Activated CD4-positive, CD25-positive, alpha-beta regulatory T cell treated with anti-CD3 and anti-CD28 coated beads, Interleukin-2, amount 50 U/mL, for 72 hours (primary cell): ENCODE data around the gene ARSB.
A peak's percentile ranks its signal among the peaks of the same experiment; 100 is the strongest.

ENCODE experiments used
- DNase-seq: peaks from one replicate; pipeline ENCODE4 v3.0.0; 2021

The ARSB gene

GRCh38 chr5:78985116-78985724 lies at the start of gene ARSB:
Gene ARSB (minus strand): TSS chr5:78985310. CDS start chr5:78985248, 62 bp downstream.
- DNase-seq: peak; percentile 68

DNA sequence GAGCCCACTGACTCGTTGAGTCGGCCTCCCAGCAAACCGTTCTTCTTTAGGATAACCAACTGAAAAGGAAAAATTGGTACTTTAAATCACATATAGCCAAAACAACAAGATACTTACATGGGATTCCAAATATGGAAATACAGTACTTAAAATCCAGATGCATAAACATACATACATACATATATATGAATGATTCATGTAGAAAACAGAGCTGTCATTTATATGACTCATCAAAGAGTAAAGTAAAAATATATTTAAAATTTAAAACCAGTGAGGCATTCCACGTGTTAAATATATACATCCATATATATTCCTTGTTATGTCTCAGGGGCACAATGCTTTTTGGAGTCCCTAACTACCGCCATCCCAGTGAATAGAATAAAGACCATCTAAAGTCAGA lies 47.7 kb upstream of the ARSB start:
- DNase-seq: no peak

DNA sequence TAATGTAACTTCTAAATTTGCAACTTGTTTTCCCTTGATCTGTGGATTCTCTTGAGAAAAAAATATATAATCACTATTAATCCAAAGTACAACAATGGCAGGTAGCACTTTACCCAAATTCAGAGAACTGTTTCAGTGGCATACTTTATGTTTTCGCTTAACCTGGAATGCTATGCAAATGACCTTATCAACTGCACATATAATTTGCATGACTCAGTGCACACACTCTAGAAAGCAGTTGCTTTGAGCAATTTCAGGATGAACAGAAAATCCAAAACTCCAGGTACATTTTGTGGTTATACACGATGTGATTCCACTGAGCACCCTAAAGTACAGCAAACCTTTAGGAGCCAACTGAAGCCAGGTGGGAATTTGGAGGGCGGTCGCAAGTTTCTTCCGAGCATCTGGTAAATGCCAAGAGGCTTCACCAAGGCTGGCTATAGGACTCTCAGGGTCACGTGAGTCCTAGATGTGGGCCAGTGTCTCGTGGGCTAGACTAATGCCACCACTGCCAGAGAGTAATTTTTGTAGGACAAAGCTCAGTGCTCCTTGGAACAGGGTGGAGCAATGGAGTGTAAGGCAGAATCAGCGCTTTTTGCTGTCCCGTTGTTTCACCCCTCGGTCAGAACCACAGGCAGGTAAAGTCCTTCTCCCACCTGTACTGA lies 47.1 kb upstream of the ARSB start:
- DNase-seq: no peak

GRCh38 chr5:79031485-79031867 lies 46.4 kb upstream of the ARSB start:
- DNase-seq: no peak

- DNase-seq: no peak
Observed at GRCh38 chr5:79030663-79031484, 45.8 kb upstream of the ARSB start.

DNA sequence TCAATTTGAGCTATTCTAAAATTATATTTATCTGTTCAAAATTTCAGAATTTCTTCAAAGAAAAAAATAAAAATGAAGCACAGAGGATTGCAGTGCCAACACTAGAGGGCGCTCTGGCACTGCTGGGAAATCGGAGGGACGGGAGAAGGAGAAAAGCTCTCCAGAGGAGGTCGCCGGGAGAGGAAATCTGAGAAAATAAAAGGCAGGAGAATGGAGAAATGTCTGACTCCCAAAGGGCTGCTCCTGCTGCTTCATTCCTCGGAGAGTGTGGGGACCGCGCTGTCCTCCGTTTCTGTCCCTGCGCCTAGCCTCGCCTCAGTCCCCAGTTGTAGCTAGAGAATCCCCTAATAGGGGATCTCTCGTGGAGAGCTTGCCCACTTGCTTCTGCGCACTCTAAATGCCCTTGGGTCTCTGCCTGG lies 40.0 kb upstream of the ARSB start:
- DNase-seq: peak; percentile 63

DNA sequence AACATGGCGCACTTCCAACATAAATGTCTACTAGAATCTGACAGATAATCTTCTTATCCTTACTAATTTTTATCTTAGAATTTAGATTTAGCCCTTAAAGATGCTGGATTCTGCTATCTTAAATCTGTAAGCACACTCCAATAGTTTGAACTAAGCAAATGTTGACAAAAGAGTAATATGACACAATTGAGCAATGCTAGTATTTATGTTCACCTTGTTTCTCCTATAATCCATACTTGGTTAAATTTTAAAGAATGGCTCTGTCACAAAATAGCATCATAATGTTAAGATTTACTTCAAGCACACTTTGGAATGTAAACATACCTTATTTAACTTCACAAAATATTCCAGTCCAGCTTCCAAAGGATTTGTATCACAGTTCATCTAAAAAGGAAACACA lies 38.8 kb upstream of the ARSB start:
- DNase-seq: no peak

DNA sequence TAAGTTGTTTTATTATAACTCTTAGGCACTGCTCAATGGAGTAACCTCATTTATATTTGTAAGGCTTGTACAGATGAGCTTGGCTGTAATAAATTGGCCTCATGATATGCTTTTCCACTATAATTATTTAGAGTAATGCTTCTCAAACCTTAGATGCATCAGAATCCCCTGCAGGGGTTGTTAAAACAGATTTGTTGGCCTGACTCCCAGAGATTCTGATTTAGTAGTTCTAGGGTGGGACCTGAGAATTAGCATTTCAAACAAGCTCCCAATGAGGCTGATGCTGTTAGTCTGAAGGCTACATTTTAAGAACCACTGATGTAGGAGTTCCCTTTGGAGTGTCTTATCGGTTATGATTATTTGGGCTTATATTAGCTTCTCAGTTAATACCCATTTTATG lies 38.2 kb upstream of the ARSB start:
- no peak for DNase-seq

- no peak for DNase-seq
Observed at GRCh38 chr5:79022771-79023170, 37.7 kb upstream of the ARSB start.

DNA sequence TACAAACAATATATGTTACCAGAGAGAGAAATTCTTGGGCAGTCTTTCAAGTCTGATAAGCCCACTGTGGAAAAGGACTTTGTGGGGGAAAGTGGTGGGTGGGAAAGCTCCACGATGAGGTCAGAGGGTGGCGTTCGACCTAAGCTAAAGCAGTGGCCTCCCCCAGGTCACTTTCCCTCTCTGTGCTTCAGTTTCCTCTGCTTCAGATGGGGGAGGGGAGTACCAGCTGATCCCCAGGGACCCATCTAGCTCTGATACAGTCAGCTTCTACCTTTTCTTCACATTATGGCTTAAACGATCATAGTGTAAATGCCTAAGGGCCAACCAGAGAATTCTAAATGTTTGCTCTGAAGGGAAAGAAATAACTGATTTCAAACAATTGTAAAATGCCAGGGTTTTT lies 36.6 kb upstream of the ARSB start:
- DNase-seq: no peak

GRCh38 chr5:79020861-79021561 lies 35.9 kb upstream of the ARSB start:
- no peak for DNase-seq

GRCh38 chr5:79014631-79015030 lies 29.5 kb upstream of the ARSB start:
- DNase-seq: no peak

DNA sequence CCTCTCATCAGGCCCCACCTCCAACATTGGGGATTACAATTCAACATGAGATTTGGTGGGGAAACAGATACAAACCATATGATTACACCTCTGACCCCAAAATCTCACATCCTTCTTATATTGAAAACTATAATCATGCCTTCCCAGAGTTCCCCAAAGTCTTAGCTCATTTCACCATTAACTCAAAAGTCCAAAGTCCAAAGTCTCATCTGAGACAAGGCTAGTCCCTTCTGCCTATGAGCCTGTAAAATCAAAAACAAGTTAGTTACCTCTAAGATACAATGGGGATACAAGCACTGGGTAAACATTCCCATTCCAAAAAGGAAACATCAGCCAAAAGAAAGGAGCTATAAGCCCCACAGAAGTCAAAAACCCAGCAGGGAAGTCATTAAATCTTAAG lies 26.8 kb upstream of the ARSB start:
- DNase-seq: no peak

- no peak for DNase-seq
Observed at GRCh38 chr5:79011219-79011836, 26.2 kb upstream of the ARSB start.

- no peak for DNase-seq
Observed at GRCh38 chr5:79008362-79008761, 23.3 kb upstream of the ARSB start.

GRCh38 chr5:79007872-79008271 lies 22.8 kb upstream of the ARSB start:
- DNase-seq: no peak

DNA sequence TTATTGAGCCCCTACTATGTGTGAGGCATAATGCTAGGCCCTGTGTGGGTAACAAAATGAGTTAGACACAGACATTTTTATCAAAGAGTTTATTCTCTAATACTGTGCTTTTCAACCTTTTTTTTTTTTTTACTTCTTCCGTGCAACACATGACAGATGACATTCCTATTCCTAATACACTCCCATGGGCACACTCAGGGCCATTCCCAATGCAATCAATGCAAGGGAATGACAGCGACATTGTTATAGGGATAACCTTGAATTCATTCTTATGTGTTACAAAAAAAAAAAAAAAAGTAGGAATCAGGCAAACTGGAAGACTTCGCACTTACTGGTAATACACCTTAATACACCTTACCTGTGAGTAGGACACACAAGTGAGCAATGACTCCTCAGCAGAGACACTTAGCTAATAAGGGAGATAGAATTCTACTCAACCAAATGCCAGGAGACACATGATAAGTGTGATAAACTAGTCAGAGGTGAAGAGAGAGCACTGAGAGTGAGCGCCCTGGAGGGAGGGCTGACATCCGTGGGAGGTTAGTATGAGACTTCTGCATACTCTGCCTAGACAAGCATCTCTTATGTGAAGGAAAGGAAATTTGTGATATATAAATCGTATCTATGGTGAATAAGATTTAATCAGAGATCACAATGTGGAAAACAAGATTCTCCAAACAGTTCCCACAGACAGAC lies 21.0 kb upstream of the ARSB start:
- DNase-seq: no peak

GRCh38 chr5:79005151-79005550 lies 20.0 kb upstream of the ARSB start:
- no peak for DNase-seq

- no peak for DNase-seq
Observed at GRCh38 chr5:79002374-79002773, 17.3 kb upstream of the ARSB start.

DNA sequence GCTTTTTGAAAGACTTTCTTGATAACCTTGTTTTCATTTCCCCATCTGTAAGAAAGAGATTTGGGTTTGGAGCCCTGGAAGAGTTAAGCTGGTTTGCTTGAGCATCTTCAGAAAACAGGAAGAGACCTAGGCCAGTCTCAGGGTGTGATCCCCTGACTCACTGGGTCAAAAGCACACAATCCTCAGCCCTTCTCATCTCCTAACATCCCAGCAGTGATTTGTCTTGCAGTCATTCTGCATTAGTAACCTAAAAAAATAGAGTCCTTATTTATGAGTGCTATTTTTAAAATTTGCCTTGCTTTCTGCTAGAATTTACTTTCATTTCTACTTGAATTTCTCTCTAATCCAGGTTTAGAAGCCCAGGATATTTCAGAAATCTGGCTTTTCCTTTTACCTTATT lies 16.4 kb upstream of the ARSB start:
- no peak for DNase-seq

DNA sequence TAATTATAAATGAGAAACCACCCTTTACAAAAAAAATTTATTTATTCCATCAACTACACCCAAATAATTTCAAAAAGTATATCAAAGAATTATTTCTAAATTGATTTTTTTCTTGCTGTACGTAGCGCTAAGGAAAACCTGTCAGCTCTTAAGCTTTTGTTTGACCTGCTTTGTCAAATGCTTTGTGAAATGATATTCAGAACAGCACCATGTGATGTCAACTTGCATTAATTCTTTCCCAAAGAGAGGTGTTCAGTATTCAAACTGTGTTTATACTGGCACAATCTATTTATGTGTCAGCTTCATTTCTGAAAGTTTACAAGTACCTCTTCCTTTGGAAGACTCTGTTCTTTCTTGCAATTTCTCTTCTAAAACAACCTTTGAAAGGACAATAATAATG lies 12.0 kb upstream of the ARSB start:
- DNase-seq: no peak

GRCh38 chr5:78995521-78996007 lies 10.5 kb upstream of the ARSB start:
- no peak for DNase-seq
